Lung microvascular endothelial cell (primary cell): ENCODE data around the gene CALCOCO1. TPM values are rescaled to one million over a fixed set of nuclear protein-coding genes. Genes with fewer than 3 reads are reported as not detected.
A peak's percentile ranks its signal among the peaks of the same experiment; 100 is the strongest.

ENCODE experiments used
- DNase-seq, 2 donors: peaks; one replicate each; pipeline versions ENCODE4 v3.0.0 to v3.0.0-alpha.2; 2010; ENCODE audit warnings: low read depth in 2 of 2
- total RNA-seq: library from RNA; depleted of rRNA; stranded (reverse); fragments of >200 nt; gene quantifications from 2 replicates; pipeline ENCODE4 v1.2.1, GENCODE V29; 2014

CALCOCO1 gene
- total RNA-seq, 1 donor from 2014 or later, result 77.8 TPM

- DNase-seq, result no peak
These were observed 25.4 kb upstream of the CALCOCO1 start for GRCh38 chr12:53752621-53753020.

GRCh38 chr12:53752192-53752601 lies 24.9 kb upstream of the CALCOCO1 start:
- DNase-seq, result no peak

- no peak for DNase-seq
These were observed 24.3 kb upstream of the CALCOCO1 start, which contains the start of gene CISTR for GRCh38 chr12:53751336-53752191. CISTR (minus strand) TSS chr12:53751979.

GRCh38 chr12:53750812-53751335 lies 23.6 kb upstream of the CALCOCO1 start:
- peak in 1 of 2 donors; percentile 38 for DNase-seq

GRCh38 chr12:53749986-53750811 lies 22.9 kb upstream of the CALCOCO1 start:
- no peak for DNase-seq

GRCh38 chr12:53748072-53748840 lies 21.0 kb upstream of the CALCOCO1 start:
- DNase-seq, result no peak

- no peak for DNase-seq
These were observed 19.8 kb upstream of the CALCOCO1 start for GRCh38 chr12:53747095-53747494.

- DNase-seq, result peak; percentile 94
These were observed 19.4 kb upstream of the CALCOCO1 start for GRCh38 chr12:53746592-53747092.

GRCh38 chr12:53744751-53745150 lies 17.5 kb upstream of the CALCOCO1 start:
- no peak for DNase-seq

- DNase-seq, result no peak
These were observed 16.8 kb upstream of the CALCOCO1 start for GRCh38 chr12:53744130-53744441.

- DNase-seq, result peak; percentile 68 to 70
These were observed 16.2 kb upstream of the CALCOCO1 start for GRCh38 chr12:53743266-53744129.

- no peak for DNase-seq
These were observed 12.9 kb upstream of the CALCOCO1 start for GRCh38 chr12:53740130-53740491.

GRCh38 chr12:53739214-53740129 lies 12.2 kb upstream of the CALCOCO1 start:
- DNase-seq, result no peak

GRCh38 chr12:53738406-53739213 lies 11.4 kb upstream of the CALCOCO1 start:
- no peak for DNase-seq

GRCh38 chr12:53737951-53738405 lies 10.7 kb upstream of the CALCOCO1 start:
- DNase-seq, result no peak

- DNase-seq, result no peak
These were observed 10.0 kb upstream of the CALCOCO1 start for GRCh38 chr12:53737093-53737808.

- no peak for DNase-seq
These were observed 9.3 kb upstream of the CALCOCO1 start for GRCh38 chr12:53736592-53736991.

GRCh38 chr12:53735556-53735955 lies 8.3 kb upstream of the CALCOCO1 start:
- DNase-seq, result no peak
